Fibroblast of villous mesenchyme (primary cell): ENCODE measurements around the gene LIN7A. TPM values are rescaled to one million over a fixed set of nuclear protein-coding genes. Genes with fewer than 3 reads are reported as not detected.
A peak's percentile ranks its signal among the peaks of the same experiment; 100 is the strongest.

Experiments used
- DNase-seq: peaks from one replicate; pipeline ENCODE4 v3.0.0-alpha.2; 2010; ENCODE audit warnings: low read depth
- H3K4me3 ChIP-seq: 2 replicates; pipeline ENCODE4 v1.5.1; 2011; ENCODE audit warnings: low read depth, mild to moderate bottlenecking, low read length
- total RNA-seq: library from RNA; depleted of rRNA; stranded (reverse); fragments of >200 nt; gene quantifications from 2 replicates; pipeline ENCODE4 v1.2.3, GENCODE V29; 2012
- TF ChIP-seq, protein P1 (sequence below): IDR thresholded peaks from 2 replicates; pipeline ENCODE4 v1.5.1; 2012; ENCODE audit warnings: low read depth, mild to moderate bottlenecking, low read length; ENCODE audit not compliant: insufficient read depth

Gene LIN7A
- total RNA-seq, 1 donor = 10.4 TPM

DNA sequence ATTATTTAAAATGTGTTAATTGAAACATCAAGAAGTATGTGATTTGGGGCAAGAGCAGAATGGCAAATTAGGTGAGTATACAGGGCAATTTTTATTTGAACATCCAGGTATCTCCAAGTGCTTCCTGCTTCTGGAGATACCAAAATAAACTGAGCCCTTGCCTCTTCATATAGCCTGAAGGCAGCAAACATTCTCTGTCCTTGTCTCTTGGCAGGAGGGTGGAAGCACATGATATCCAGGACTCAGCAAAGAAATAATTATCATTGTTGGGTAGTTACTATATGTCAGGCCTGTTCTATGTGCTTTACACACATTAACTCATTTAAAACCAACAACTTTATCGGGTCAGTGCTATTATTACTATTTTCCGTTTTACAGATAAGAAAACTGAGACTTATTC, 12.5 kb downstream of the LIN7A start:
- no peak overlapping the region for H3K4me3 ChIP-seq
- peak; percentile 18 for DNase-seq
- TF ChIP-seq, protein P1, sequence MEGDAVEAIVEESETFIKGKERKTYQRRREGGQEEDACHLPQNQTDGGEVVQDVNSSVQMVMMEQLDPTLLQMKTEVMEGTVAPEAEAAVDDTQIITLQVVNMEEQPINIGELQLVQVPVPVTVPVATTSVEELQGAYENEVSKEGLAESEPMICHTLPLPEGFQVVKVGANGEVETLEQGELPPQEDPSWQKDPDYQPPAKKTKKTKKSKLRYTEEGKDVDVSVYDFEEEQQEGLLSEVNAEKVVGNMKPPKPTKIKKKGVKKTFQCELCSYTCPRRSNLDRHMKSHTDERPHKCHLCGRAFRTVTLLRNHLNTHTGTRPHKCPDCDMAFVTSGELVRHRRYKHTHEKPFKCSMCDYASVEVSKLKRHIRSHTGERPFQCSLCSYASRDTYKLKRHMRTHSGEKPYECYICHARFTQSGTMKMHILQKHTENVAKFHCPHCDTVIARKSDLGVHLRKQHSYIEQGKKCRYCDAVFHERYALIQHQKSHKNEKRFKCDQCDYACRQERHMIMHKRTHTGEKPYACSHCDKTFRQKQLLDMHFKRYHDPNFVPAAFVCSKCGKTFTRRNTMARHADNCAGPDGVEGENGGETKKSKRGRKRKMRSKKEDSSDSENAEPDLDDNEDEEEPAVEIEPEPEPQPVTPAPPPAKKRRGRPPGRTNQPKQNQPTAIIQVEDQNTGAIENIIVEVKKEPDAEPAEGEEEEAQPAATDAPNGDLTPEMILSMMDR = no peak

DNA sequence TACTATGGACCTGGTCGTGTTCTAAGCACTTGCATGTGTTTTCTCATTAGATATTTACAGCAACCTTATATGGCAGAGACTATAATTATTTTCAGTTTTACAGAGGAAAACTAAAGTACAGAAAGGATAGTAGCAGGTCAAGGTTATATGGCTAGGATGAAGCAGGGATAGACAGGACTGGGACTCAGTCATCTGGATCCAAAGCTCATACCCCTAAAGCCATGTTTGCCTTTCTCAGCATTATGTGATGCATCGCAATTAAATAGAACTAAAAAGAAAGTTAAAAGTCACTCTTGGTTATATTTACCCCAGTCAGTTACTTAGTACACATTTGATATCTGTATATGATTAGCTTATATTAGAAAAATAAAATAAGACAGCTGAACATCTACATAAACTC, 13.3 kb downstream of the LIN7A start:
- TF ChIP-seq, protein P1 = no peak
- H3K4me3 ChIP-seq = no peak overlapping the region
- no peak for DNase-seq

DNA sequence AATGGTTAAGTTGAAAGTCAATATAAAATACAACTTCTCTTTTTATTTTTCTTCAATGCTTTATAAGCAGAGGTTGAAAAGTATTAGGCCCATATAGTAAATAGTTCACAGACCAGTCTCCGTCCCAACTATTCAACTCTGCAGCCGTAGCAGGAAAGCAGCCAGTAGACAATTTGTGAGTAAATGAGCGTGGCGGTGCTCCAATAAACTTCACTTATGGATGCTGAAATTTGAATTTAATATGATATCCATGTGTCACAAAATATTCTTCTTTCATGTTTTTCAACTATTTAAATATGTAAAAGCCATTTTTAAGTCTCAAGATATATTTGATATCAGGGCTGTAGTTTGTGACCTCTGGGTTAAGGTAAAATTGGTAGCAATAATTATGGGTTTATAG, 17.7 kb downstream of the LIN7A start:
- TF ChIP-seq, protein P1 = no peak
- no peak for DNase-seq
- no peak overlapping the region for H3K4me3 ChIP-seq

DNA sequence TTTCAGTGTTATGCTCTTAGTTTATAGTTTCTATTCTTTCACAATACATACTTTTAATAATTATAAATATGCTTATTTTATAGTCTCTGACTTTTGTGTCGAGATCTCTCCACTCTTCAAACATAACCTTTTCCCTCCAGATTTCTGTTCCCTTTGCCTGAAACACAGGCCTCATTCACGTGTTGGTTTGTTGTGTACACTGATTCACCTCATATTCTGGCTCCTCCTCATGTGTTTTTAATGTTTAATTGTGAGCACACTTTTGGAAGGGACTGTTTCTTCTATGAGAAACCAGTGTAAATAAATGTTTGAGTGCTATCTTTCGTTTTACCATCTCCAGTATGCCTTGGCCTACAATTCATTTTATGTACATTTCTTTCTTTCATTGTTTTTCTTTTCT, 20.1 kb downstream of the LIN7A start:
- TF ChIP-seq, protein P1 = no peak
- H3K4me3 ChIP-seq = no peak overlapping the region
- no peak for DNase-seq

DNA sequence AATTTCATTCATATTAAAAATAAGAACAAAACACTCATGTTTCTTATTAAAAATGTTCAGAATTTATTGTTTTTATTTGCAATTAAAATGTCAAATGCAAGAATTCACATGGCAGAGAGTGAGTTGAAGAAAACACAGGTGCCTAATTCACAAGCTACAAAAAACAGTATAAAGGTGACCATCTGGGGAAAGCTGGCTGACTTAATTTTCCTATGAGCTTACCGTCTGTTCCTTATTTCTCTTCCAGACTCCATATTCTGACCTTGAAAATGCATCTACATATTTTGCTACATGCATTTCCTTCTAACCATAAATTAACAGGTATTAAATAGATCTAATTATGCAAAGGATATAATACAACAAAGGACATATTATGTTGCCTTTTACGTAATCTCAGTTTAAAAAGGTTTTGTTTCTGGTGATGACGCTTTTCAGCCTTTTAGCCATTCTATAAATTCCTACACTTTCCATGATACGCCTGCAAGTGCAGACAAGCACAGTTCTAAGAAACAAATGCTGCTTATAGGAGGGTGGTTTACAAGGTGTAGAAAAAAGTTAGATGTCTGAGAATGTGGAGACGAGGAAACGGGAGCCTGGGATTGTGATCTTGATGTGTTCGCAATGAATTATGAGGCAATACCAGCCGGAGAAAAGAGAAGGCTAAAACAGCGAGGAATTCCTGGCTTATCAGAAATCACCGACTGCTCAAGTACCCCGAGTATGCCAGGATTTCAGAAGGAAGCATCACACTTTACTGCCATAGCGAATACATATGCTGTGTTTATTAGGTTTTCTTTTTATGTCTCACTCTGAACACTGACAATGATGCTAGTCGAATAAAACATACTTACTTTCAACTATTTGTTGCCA, 24.6 kb downstream of the LIN7A start:
- TF ChIP-seq, protein P1 = no peak
- peak; percentile 26 for DNase-seq
- no peak overlapping the region for H3K4me3 ChIP-seq

DNA sequence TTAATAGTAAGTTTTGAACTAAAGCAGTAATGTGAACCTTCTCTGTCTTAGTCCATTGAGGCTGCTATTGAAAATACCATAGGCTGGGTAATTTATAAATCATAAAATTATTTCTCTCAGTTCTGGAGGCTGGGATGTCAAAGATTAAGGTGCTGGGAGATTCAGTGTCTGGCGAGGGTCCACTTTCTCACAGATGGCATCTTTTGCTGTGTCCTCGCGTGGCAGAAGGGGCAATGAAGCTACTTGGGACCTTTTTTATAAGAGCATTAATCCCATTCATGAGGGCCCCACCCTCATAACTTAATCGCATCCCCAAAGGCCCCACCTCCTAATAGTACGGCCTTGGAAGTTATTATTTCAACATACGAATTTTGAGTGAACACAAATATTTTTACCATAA, 28.4 kb downstream of the LIN7A start:
- no peak overlapping the region for H3K4me3 ChIP-seq
- DNase-seq = no peak
- TF ChIP-seq, protein P1 = no peak
